OCI-LY3 (cell line): ENCODE results near the gene TARS2.

Experiments
- H2AFZ ChIP-seq: fragments of 200-600, 300-600 bp; shearing (Covaris generic); 2 replicates; pipeline ENCODE4 v1.6.0; 2014; ENCODE audit warnings: antibody characterized with exemption, low read depth, low read length
- H3K27ac ChIP-seq: fragments of 200-600, 300-600 bp; sonication (generic); 2 replicates; pipeline ENCODE4 v1.5.1; 2014; ENCODE audit warnings: mild to moderate bottlenecking, low read length, moderate library complexity, mixed read lengths
- H3K27me3 ChIP-seq: fragments of 200-600, 300-600 bp; sonication (generic); 2 replicates; pipeline ENCODE4 v1.6.1; 2014; ENCODE audit warnings: low read depth, low read length, mixed read lengths
- H3K36me3 ChIP-seq: fragments of 200-600, 300-600 bp; sonication (generic); replicated peaks from 2 replicates; pipeline ENCODE3; 2014; ENCODE audit warnings: low read depth, low read length, mixed read lengths
- H3K4me1 ChIP-seq: fragments of 300-600, 200-600 bp; sonication (generic); 2 replicates; pipeline ENCODE4 v1.6.1; 2014; ENCODE audit warnings: low read length, mixed read lengths
- H3K4me2 ChIP-seq: fragments of 200-600, 300-600 bp; sonication (generic); 2 replicates; pipeline ENCODE4 v1.6.1; 2014; ENCODE audit warnings: low read length, mixed read lengths
- H3K4me3 ChIP-seq: fragments of 300-600, 200-600 bp; sonication (generic); 2 replicates; pipeline ENCODE4 v1.5.1; 2014; ENCODE audit warnings: antibody characterized with exemption, mild to moderate bottlenecking, low read length, moderate library complexity
- H3K79me2 ChIP-seq: fragments of 300-600, 200-600 bp; shearing (Covaris generic); 2 replicates; pipeline ENCODE4 v1.6.1; 2014; ENCODE audit warnings: mild to moderate bottlenecking, low read length, mixed read lengths
- H3K9ac ChIP-seq: fragments of 300-600, 200-600 bp; shearing (Covaris generic); 2 replicates; pipeline ENCODE4 v1.6.0; 2014; ENCODE audit warnings: mild to moderate bottlenecking, low read length, moderate library complexity
- H3K9me3 ChIP-seq: fragments of 200-600, 300-600 bp; shearing (Covaris generic); 2 replicates; pipeline ENCODE4 v1.6.1; 2014; ENCODE audit warnings: low read length, mixed read lengths; ENCODE audit not compliant: insufficient read depth
- H4K20me1 ChIP-seq: fragments of 200-600, 300-600 bp; sonication (generic); 2 replicates; pipeline ENCODE4 v1.6.1; 2016; ENCODE audit warnings: low read length, mixed read lengths; ENCODE audit not compliant: insufficient read depth
- CTCF ChIP-seq: fragments of 200-600, 300-600 bp; sonication (generic); IDR thresholded peaks from 2 replicates; pipeline ENCODE4 v1.5.1; 2014; ENCODE audit warnings: antibody characterized with exemption, low read length, low read depth
- EZH2phosphoT487 ChIP-seq: fragments of 200-600 bp; shearing (Covaris generic); IDR thresholded peaks from 2 replicates; pipeline ENCODE4 v1.6.1; 2018; ENCODE audit warnings: antibody characterized with exemption, mixed run types, low read depth

TARS2 gene

GRCh38 chr1:150550222-150551050 lies 63.2 kb downstream of the TARS2 start:
- no peak overlapping the region for H3K9ac ChIP-seq
- H3K27me3 ChIP-seq = peaks cover 23% of the 10 kb centered on the region
- H3K4me1 ChIP-seq = peaks cover 11% of the 10 kb centered on the region
- H3K9me3 ChIP-seq = no peaks in the 10 kb centered on the region
- no peaks in the 10 kb centered on the region for H3K79me2 ChIP-seq
- no peaks in the 10 kb centered on the region for H3K36me3 ChIP-seq
- no peak overlapping the region for H3K4me2 ChIP-seq
- H3K27ac ChIP-seq = no peak overlapping the region
- no peak overlapping the region for H3K4me3 ChIP-seq
- H4K20me1 ChIP-seq = no peaks in the 10 kb centered on the region
- TF ChIP-seq CTCF = no peak
- no peak for TF ChIP-seq EZH2phosphoT487
- H2AFZ ChIP-seq = no peak overlapping the region

GRCh38 chr1:150551051-150551783 lies 64.0 kb downstream of the TARS2 start:
- no peaks in the 10 kb centered on the region for H3K36me3 ChIP-seq
- TF ChIP-seq CTCF (no peak), EZH2phosphoT487 (no peak)
- H3K4me1 ChIP-seq = peaks cover 11% of the 10 kb centered on the region

GRCh38 chr1:150551784-150552127 lies 64.5 kb downstream of the TARS2 start:
- no peaks in the 10 kb centered on the region for H3K79me2 ChIP-seq
- H4K20me1 ChIP-seq = no peaks in the 10 kb centered on the region
- no peak overlapping the region for H2AFZ ChIP-seq
- peaks cover 11% of the 10 kb centered on the region for H3K4me1 ChIP-seq
- no peak overlapping the region for H3K9ac ChIP-seq
- no peaks in the 10 kb centered on the region for H3K9me3 ChIP-seq
- H3K4me3 ChIP-seq = no peak overlapping the region
- H3K36me3 ChIP-seq = no peaks in the 10 kb centered on the region
- no peak overlapping the region for H3K27ac ChIP-seq
- no peak overlapping the region for H3K4me2 ChIP-seq
- TF ChIP-seq CTCF = no peak
- no peak for TF ChIP-seq EZH2phosphoT487
- H3K27me3 ChIP-seq = peaks cover 23% of the 10 kb centered on the region

More at GRCh38 chr1:150551051-150551783, 64.0 kb downstream of the TARS2 start:
- Histone ChIP-seq H3K27me3 (peaks cover 23% of the 10 kb centered on the region), H4K20me1 (no peaks in the 10 kb centered on the region), H3K27ac (no peak overlapping the region), H3K79me2 (no peaks in the 10 kb centered on the region), H2AFZ (no peak overlapping the region), H3K4me3 (no peak overlapping the region), H3K9ac (no peak overlapping the region), H3K4me2 (no peak overlapping the region), H3K9me3 (no peaks in the 10 kb centered on the region)

GRCh38 chr1:150552128-150552910 lies 65.1 kb downstream of the TARS2 start:
- peaks cover 11% of the 10 kb centered on the region for H3K4me1 ChIP-seq
- no peaks in the 10 kb centered on the region for H3K9me3 ChIP-seq
- no peak overlapping the region for H3K4me3 ChIP-seq
- H3K79me2 ChIP-seq = no peaks in the 10 kb centered on the region
- H3K36me3 ChIP-seq = no peaks in the 10 kb centered on the region
- H3K9ac ChIP-seq = no peak overlapping the region
- no peak overlapping the region for H3K4me2 ChIP-seq
- H2AFZ ChIP-seq = no peak overlapping the region
- H3K27me3 ChIP-seq = peaks cover 23% of the 10 kb centered on the region
- H3K27ac ChIP-seq = no peak overlapping the region
- TF ChIP-seq EZH2phosphoT487 = no peak
- TF ChIP-seq CTCF = no peak
- H4K20me1 ChIP-seq = no peaks in the 10 kb centered on the region
